OCI-LY1 (cell line): ENCODE data around the gene MBLAC2.

Source experiments
- H2AFZ ChIP-seq: fragments of 200-600 bp; sonication (generic), shearing (Covaris generic); 2 replicates; pipeline ENCODE4 v1.6.0; 2014; ENCODE audit warnings: antibody characterized with exemption, mild to moderate bottlenecking, low read length
- H3F3A ChIP-seq: fragments of 200-600 bp; sonication (generic), shearing (Covaris generic); 2 replicates; pipeline ENCODE4 v1.6.0; 2014; ENCODE audit warnings: mild to moderate bottlenecking, antibody characterized with exemption, low read length, moderate library complexity; ENCODE audit not compliant: insufficient read depth
- H3K27ac ChIP-seq: fragments of 200-600 bp; sonication (generic); 2 replicates; pipeline ENCODE4 v1.5.1; 2014; ENCODE audit warnings: low read length, mixed run types, mild to moderate bottlenecking, low read depth; ENCODE audit not compliant: poor library complexity, severe bottlenecking
- H3K27me3 ChIP-seq: fragments of 200-600 bp; sonication (generic); 2 replicates; pipeline ENCODE4 v1.6.0; 2014; ENCODE audit warnings: antibody characterized with exemption, mild to moderate bottlenecking, low read length, moderate library complexity; ENCODE audit not compliant: insufficient read depth
- H3K36me3 ChIP-seq: fragments of 200-600 bp; sonication (generic); 2 replicates; pipeline ENCODE4 v1.6.1; 2014; ENCODE audit warnings: mild to moderate bottlenecking, antibody characterized with exemption, low read length, moderate library complexity, mixed read lengths; ENCODE audit not compliant: insufficient read depth
- H3K4me1 ChIP-seq: fragments of 200-600 bp; sonication (generic); 2 replicates; pipeline ENCODE4 v1.5.1; 2014; ENCODE audit warnings: mild to moderate bottlenecking, low read length, moderate library complexity; ENCODE audit not compliant: insufficient read depth, severe bottlenecking
- H3K4me2 ChIP-seq: fragments of 200-600 bp; sonication (generic), shearing (Covaris generic); 2 replicates; pipeline ENCODE4 v1.6.1; 2014; ENCODE audit warnings: low read length
- H3K4me3 ChIP-seq: fragments of 200-600 bp; sonication (generic); 2 replicates; pipeline ENCODE4 v1.5.1; 2014; ENCODE audit warnings: low read length, low read depth, mild to moderate bottlenecking, mixed read lengths; ENCODE audit not compliant: poor library complexity, severe bottlenecking
- H3K79me2 ChIP-seq: fragments of 200-600 bp; shearing (Covaris generic); 2 replicates; pipeline ENCODE4 v1.6.1; 2016; ENCODE audit warnings: mixed run types, low read length, mixed read lengths; ENCODE audit not compliant: insufficient read depth
- H3K9ac ChIP-seq: fragments of 200-600 bp; sonication (generic), shearing (Covaris generic); 2 replicates; pipeline ENCODE4 v1.6.1; 2014; ENCODE audit warnings: mild to moderate bottlenecking, low read length, mixed read lengths
- H3K9me2 ChIP-seq: fragments of 200-600 bp; sonication (generic), shearing (Covaris generic); 2 replicates; pipeline ENCODE4 v1.6.1; 2014; ENCODE audit warnings: low read depth, mild to moderate bottlenecking, low read length, mixed read lengths
- H3K9me3 ChIP-seq: fragments of 200-600 bp; shearing (Covaris generic); 2 replicates; pipeline ENCODE4 v1.6.1; 2014; ENCODE audit warnings: low read length, mixed read lengths
- H4K20me1 ChIP-seq: fragments of 200-600 bp; sonication (generic), shearing (Covaris generic); 2 replicates; pipeline ENCODE4 v1.6.0; 2016; ENCODE audit warnings: mild to moderate bottlenecking, low read length; ENCODE audit not compliant: insufficient read depth
- CTCF ChIP-seq: fragments of 200-600 bp; sonication (generic), shearing (Covaris generic); IDR thresholded peaks from 2 replicates; pipeline ENCODE4 v1.5.1; 2017; ENCODE audit warnings: mild to moderate bottlenecking, antibody characterized with exemption, low read length, moderate library complexity, mixed read lengths
- EZH2 ChIP-seq: fragments of 200-600 bp; sonication (generic), shearing (Covaris generic); IDR thresholded peaks from 2 replicates; pipeline ENCODE4 v1.8.0; 2017; ENCODE audit warnings: borderline replicate concordance, mixed run types, mild to moderate bottlenecking, antibody characterized with exemption, low read length, moderate library complexity, mixed read lengths

The MBLAC2 gene

DNA sequence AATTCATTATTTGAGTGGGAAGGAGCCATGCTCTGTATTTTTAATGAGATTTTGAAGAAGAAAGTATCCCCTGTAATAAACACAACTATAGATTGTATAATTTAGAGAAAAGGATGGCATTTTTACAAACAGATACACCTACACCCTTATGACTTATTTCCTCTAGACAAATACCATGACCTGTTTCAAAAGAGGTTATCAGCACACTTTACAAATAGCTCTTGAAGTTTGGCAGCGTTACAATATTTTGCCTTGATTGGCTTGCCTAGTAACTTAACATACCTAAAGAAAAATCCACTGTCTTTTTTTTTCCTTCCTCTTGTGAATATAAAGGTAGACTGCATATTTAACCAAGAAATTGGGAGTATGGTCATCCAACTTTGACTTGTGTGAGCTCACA is 36.5 kb downstream of the MBLAC2 start:
- H3K9me3 ChIP-seq, result no peaks in the 10 kb centered on the region
- no peak overlapping the region for H3K27ac ChIP-seq
- H3K36me3 ChIP-seq, result no peaks in the 10 kb centered on the region

DNA sequence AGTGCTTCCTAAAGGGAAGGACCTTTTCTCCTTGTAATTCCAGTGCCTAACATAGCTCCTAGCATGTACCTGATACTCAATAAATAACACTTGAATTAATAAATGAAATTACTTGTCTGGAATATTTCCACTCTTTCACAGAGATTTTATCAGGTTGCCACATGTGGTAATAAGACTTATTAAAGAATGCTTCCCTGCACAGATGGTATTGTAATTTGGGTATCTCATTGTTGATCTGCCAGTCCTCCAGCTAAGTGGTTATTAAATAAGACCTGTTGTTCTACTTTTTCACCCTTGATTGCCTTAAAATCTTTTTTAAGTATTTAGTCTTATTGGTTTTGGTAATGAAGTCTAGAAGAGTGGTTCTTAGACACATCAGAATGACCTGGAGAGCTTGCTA is 36.9 kb downstream of the MBLAC2 start:
- Histone ChIP-seq H3K79me2 (no peaks in the 10 kb centered on the region), H4K20me1 (no peaks in the 10 kb centered on the region), H2AFZ (no peak overlapping the region), H3K4me1 (peaks cover 8% of the 10 kb centered on the region), H3K27me3 (no peaks in the 10 kb centered on the region), H3K36me3 (no peaks in the 10 kb centered on the region), H3K4me3 (no peak overlapping the region), H3F3A (no peaks in the 10 kb centered on the region), H3K9me3 (no peaks in the 10 kb centered on the region), H3K4me2 (no peak overlapping the region), H3K9ac (no peak overlapping the region), H3K27ac (no peak overlapping the region), H3K9me2 (no peaks in the 10 kb centered on the region)
- no peak for TF ChIP-seq EZH2
- no peak for TF ChIP-seq CTCF

More for the DNA sequence above, 36.5 kb downstream of the MBLAC2 start:
- no peak overlapping the region for H3K4me3 ChIP-seq
- no peak overlapping the region for H2AFZ ChIP-seq
- no peak overlapping the region for H3K4me2 ChIP-seq
- TF ChIP-seq EZH2 (no peak), CTCF (no peak)
- no peaks in the 10 kb centered on the region for H3K27me3 ChIP-seq
- H3F3A ChIP-seq, result no peaks in the 10 kb centered on the region
- H3K4me1 ChIP-seq, result peaks cover 8% of the 10 kb centered on the region
- H3K9ac ChIP-seq, result no peak overlapping the region
- H4K20me1 ChIP-seq, result no peaks in the 10 kb centered on the region
- H3K79me2 ChIP-seq, result no peaks in the 10 kb centered on the region
- H3K9me2 ChIP-seq, result no peaks in the 10 kb centered on the region

GRCh38 chr5:90434116-90434714 is 40.4 kb downstream of the MBLAC2 start:
- Histone ChIP-seq H3F3A (no peaks in the 10 kb centered on the region), H3K9ac (no peak overlapping the region), H2AFZ (no peak overlapping the region)

More at GRCh38 chr5:90434116-90434714, 40.4 kb downstream of the MBLAC2 start:
- Histone ChIP-seq H3K9me3 (no peaks in the 10 kb centered on the region), H3K36me3 (no peaks in the 10 kb centered on the region), H3K9me2 (no peaks in the 10 kb centered on the region), H3K27ac (no peak overlapping the region), H3K4me1 (no peaks in the 10 kb centered on the region), H3K4me3 (no peak overlapping the region), H4K20me1 (no peaks in the 10 kb centered on the region), H3K27me3 (no peaks in the 10 kb centered on the region), H3K79me2 (no peaks in the 10 kb centered on the region), H3K4me2 (no peak overlapping the region)
- TF ChIP-seq EZH2, result no peak
- TF ChIP-seq CTCF, result peak; percentile 89
